ENCODE data around the gene CTIF. TPM values are rescaled to one million over a fixed set of nuclear protein-coding genes. Genes with fewer than 3 reads are reported as not detected.

Gene CTIF
- total RNA-seq, 1 donor from 2014 or later = 51.5 TPM

GRCh38 chr18:48595703-48596218 is 56.9 kb downstream of the CTIF start:
- DNase-seq (ENCODE audit: low spot score) = no peak
- no peak overlapping the region for H3K27ac Mint-ChIP-seq (ENCODE audit: unreplicated experiment)
- no peaks in the 10 kb centered on the region for H3K9me3 Mint-ChIP-seq (ENCODE audit: unreplicated experiment)
- peaks cover 5% of the 10 kb centered on the region for H3K4me1 Mint-ChIP-seq (ENCODE audit: unreplicated experiment)
- H3K4me3 Mint-ChIP-seq (ENCODE audit: unreplicated experiment) = no peak overlapping the region
- no peak for TF ChIP-seq CTCF (IDR thresholded peaks at IDR 0.05; ENCODE audit: unreplicated experiment)
- no peaks in the 10 kb centered on the region for H3K36me3 Mint-ChIP-seq (ENCODE audit: low read depth, unreplicated experiment)
- H3K27me3 Mint-ChIP-seq (ENCODE audit: unreplicated experiment) = peaks cover 6% of the 10 kb centered on the region

GRCh38 chr18:48597110-48597509 is 58.3 kb downstream of the CTIF start:
- H3K4me3 Mint-ChIP-seq (ENCODE audit: unreplicated experiment) = no peak overlapping the region
- no peak for TF ChIP-seq CTCF (IDR thresholded peaks at IDR 0.05; ENCODE audit: unreplicated experiment)
- peaks cover 6% of the 10 kb centered on the region for H3K27me3 Mint-ChIP-seq (ENCODE audit: unreplicated experiment)
- DNase-seq (ENCODE audit: low spot score) = no peak
- H3K4me1 Mint-ChIP-seq (ENCODE audit: unreplicated experiment) = peaks cover 5% of the 10 kb centered on the region
- H3K27ac Mint-ChIP-seq (ENCODE audit: unreplicated experiment) = no peak overlapping the region
- no peaks in the 10 kb centered on the region for H3K9me3 Mint-ChIP-seq (ENCODE audit: unreplicated experiment)
- H3K36me3 Mint-ChIP-seq (ENCODE audit: low read depth, unreplicated experiment) = no peaks in the 10 kb centered on the region

- H3K9me3 Mint-ChIP-seq (ENCODE audit: unreplicated experiment) = no peaks in the 10 kb centered on the region
- no peak for TF ChIP-seq CTCF (IDR thresholded peaks at IDR 0.05; ENCODE audit: unreplicated experiment)
- peaks cover 3% of the 10 kb centered on the region for H3K4me1 Mint-ChIP-seq (ENCODE audit: unreplicated experiment)
- H3K4me3 Mint-ChIP-seq (ENCODE audit: unreplicated experiment) = no peak overlapping the region
- H3K27me3 Mint-ChIP-seq (ENCODE audit: unreplicated experiment) = peaks cover 6% of the 10 kb centered on the region
- no peaks in the 10 kb centered on the region for H3K36me3 Mint-ChIP-seq (ENCODE audit: low read depth, unreplicated experiment)
- H3K27ac Mint-ChIP-seq (ENCODE audit: unreplicated experiment) = no peak overlapping the region
- DNase-seq (ENCODE audit: low spot score) = no peak
Observed at GRCh38 chr18:48597671-48598070, 58.8 kb downstream of the CTIF start.

GRCh38 chr18:48599391-48599790 is 60.6 kb downstream of the CTIF start:
- H3K4me3 Mint-ChIP-seq (ENCODE audit: unreplicated experiment) = no peak overlapping the region
- H3K27ac Mint-ChIP-seq (ENCODE audit: unreplicated experiment) = no peak overlapping the region
- no peak for DNase-seq (ENCODE audit: low spot score)
- H3K4me1 Mint-ChIP-seq (ENCODE audit: unreplicated experiment) = peaks cover 3% of the 10 kb centered on the region
- H3K9me3 Mint-ChIP-seq (ENCODE audit: unreplicated experiment) = no peaks in the 10 kb centered on the region
- TF ChIP-seq CTCF (IDR thresholded peaks at IDR 0.05; ENCODE audit: unreplicated experiment) = no peak
- no peaks in the 10 kb centered on the region for H3K36me3 Mint-ChIP-seq (ENCODE audit: low read depth, unreplicated experiment)
- H3K27me3 Mint-ChIP-seq (ENCODE audit: unreplicated experiment) = peaks cover 6% of the 10 kb centered on the region

- no peak overlapping the region for H3K4me3 Mint-ChIP-seq (ENCODE audit: unreplicated experiment)
- no peaks in the 10 kb centered on the region for H3K36me3 Mint-ChIP-seq (ENCODE audit: low read depth, unreplicated experiment)
- H3K4me1 Mint-ChIP-seq (ENCODE audit: unreplicated experiment) = peaks cover 3% of the 10 kb centered on the region
- H3K9me3 Mint-ChIP-seq (ENCODE audit: unreplicated experiment) = no peaks in the 10 kb centered on the region
- H3K27ac Mint-ChIP-seq (ENCODE audit: unreplicated experiment) = no peak overlapping the region
- H3K27me3 Mint-ChIP-seq (ENCODE audit: unreplicated experiment) = peaks cover 6% of the 10 kb centered on the region
- TF ChIP-seq CTCF (IDR thresholded peaks at IDR 0.05; ENCODE audit: unreplicated experiment) = no peak
- DNase-seq (ENCODE audit: low spot score) = no peak
Observed at GRCh38 chr18:48600046-48600445, 61.2 kb downstream of the CTIF start.
